GM21825 (cell line): Measurements from ENCODE around the gene ALG9.
"Not testable (repeated sequence)": the region's sequence is repeated elsewhere in the genome, so short reads cannot be mapped to it uniquely, and the experiment has no call there.

Experiments used
- ATAC-seq: cut with Tn5 transposase; IDR thresholded peaks from one replicate; pipeline ENCODE4 v1.9.1; 2021; ENCODE audit warnings: mild to moderate bottlenecking, moderate library complexity; ENCODE audit not compliant: unreplicated experiment

ALG9 gene

GRCh38 chr11:111870886-111871692 is at the start of gene ALG9:
ALG9 (minus strand) TSS chr11:111871581; CDS start chr11:111871482, 99 bp downstream.
- ATAC-seq: peak; percentile 81

GRCh38 chr11:111920908-111921307 is 49.5 kb upstream of the ALG9 start:
- no peak for ATAC-seq

- no peak for ATAC-seq
Measured at GRCh38 chr11:111918390-111919256, 47.2 kb upstream of the ALG9 start, which contains the start of gene C11orf52. C11orf52 (plus strand) TSS chr11:111918913; CDS start chr11:111918973, 60 bp downstream.

- ATAC-seq: no peak
Measured at GRCh38 chr11:111917788-111918187, 46.4 kb upstream of the ALG9 start.

GRCh38 chr11:111917312-111917711 is 45.9 kb upstream of the ALG9 start:
- ATAC-seq: no peak

GRCh38 chr11:111916768-111917167 is 45.4 kb upstream of the ALG9 start:
- ATAC-seq: no peak

- no peak for ATAC-seq
Measured at GRCh38 chr11:111913997-111914396, 42.6 kb upstream of the ALG9 start.

GRCh38 chr11:111913031-111913861 is 41.9 kb upstream of the ALG9 start:
- no peak for ATAC-seq

GRCh38 chr11:111912535-111912934 is 41.2 kb upstream of the ALG9 start, which contains the start of gene HSPB2:
HSPB2 (plus strand) TSS chr11:111912734; CDS start chr11:111912830, 96 bp downstream.
- ATAC-seq: no peak

- ATAC-seq: no peak
Measured at GRCh38 chr11:111911563-111912401, 40.4 kb upstream of the ALG9 start, which contains the start of gene CRYAB. CRYAB (minus strand) TSS chr11:111911770; CDS start chr11:111911724, 46 bp downstream.

GRCh38 chr11:111910676-111911562 is 39.5 kb upstream of the ALG9 start:
- ATAC-seq: no peak

GRCh38 chr11:111909378-111909777 is 38.0 kb upstream of the ALG9 start:
- ATAC-seq: no peak

GRCh38 chr11:111908639-111909305 is 37.4 kb upstream of the ALG9 start:
- no peak for ATAC-seq

GRCh38 chr11:111906680-111907079 is 35.3 kb upstream of the ALG9 start:
- ATAC-seq: no peak

- ATAC-seq: no peak
Measured at GRCh38 chr11:111905411-111905810, 34.0 kb upstream of the ALG9 start.

GRCh38 chr11:111886844-111887243 is 15.5 kb upstream of the ALG9 start:
- ATAC-seq: no peak

- no peak for ATAC-seq
Measured at GRCh38 chr11:111886032-111886431, 14.7 kb upstream of the ALG9 start.

- not testable (repeated sequence) for ATAC-seq
Measured at GRCh38 chr11:111885053-111885452, 13.7 kb upstream of the ALG9 start.
